GM19372 (cell line): Measurements from ENCODE around the gene LHB.

ENCODE experiments used
- ATAC-seq: cut with Tn5 transposase; IDR thresholded peaks from one replicate; pipeline ENCODE4 v1.9.1; 2021; ENCODE audit warnings: mild to moderate bottlenecking, low read depth, moderate library complexity; ENCODE audit not compliant: unreplicated experiment

Gene LHB

DNA sequence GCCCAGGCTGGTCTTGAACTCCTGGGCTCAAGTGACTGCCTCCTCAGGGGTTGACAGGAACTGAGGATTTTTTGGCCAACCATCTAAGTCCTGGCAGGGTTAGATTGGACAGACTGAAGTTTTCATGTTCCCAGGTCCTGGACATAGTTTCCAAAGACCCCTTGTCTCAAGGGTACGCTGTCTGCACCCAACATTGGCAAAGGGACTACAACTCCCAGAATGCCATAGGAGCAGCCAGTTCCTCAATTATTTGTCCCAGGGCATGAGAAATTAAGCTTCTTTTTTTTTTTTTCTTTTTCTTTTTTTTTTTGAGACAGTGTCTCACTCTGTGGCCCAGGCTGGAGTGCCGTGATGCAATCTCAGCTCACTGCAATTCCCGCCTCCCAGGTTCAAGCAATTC is 30.7 kb downstream of the LHB start:
- ATAC-seq: no peak

DNA sequence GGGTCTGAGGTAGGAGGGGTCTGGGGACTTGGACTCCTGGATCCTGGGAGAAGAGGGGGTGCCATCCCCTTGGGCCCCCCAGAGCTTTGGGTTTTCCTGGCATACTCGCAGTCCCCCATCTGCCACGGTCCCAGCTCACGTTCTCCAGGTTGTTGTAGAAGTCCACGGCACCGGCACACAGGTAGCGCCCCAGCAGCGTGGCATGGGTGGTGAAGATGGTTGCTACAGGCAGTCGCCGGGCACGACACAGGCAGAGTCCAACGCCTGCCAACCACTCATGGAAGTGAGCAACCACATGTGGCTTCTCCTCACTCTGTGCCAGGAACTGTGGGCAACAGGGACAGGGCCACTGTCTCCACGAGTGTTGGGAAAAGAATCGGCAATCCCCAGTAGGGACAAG is 31.2 kb downstream of the LHB start:
- no peak for ATAC-seq

DNA sequence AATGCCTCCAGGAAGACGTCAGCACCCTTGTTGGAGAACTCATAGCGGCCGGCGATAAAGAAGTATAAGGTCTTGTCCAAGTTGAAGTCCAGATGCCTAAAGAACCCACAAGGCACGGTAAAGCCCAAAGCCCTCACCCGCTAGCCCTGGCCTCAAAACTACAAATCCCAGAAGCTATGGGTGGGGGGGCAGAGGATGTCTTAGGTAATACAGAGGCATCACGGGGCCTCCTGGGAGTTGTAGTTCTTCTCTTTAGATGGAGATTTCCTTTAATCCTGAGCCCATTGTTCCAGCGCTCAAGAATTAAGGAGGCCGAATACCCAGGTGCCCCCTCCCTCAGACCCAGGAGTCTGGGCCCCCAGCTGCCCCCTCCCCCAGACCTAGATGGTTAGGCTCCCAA is 34.6 kb downstream of the LHB start:
- no peak for ATAC-seq

DNA sequence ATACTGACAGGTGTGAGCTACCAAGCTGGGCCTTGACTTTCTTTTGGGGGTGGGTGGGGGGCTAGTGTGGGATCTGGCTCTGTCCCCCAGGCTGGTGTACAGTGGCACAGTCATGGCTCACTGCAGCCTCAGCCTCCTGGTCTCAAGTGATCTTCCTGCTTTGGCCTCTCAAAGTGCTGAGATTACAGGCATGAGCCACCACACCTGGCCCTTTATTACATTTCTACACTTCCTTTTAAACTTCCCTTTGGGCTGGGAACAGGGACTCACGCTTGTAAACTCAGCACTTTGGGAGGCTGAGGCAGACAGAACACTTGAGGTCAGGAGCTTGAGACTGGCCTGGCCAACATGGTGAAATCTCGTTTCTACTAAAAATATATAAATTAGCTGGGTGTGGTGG is 39.8 kb downstream of the LHB start:
- ATAC-seq: no peak

DNA sequence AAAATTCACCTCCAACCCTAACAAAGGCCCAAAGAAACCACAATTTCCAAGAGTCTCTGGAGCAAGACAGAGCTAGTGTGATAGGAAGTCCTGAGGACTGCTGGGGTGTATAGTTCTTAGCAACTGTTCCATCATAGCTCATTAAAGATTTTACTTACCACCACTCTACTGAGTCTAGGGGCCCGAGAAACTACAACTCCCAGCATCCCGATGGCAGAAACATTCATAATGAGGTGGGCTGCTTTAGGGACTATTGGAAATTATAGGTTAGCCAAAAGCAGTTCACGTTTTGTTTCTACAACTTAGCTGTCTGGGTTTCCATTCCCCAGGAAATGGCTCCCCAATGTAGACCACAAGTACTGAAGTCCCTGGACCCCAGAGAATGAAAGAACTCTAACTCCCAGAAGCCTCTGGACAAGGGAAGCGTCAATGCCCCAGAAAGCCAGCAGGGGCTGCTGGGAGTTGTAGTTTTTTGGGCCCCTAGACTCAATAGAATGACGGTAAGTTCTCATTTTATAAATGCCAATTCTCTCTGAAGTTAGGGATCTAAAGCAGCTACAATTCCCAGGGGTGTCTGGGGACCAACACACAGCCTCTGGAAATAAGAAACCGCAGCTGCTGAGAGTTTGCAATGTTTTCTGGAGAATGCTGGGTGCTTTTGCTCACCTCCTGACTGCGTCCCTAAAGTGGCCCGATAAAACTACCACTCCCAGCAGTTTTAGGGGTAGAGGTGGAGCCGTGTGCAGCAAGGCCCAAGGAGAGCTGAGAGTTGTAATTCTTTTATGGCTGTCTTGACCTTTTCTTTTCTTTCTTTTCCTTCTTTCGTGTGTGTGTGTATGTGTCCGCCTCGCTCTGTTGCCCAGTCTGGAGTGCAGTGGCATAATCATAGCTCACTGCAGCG is 40.7 kb downstream of the LHB start:
- ATAC-seq: no peak

DNA sequence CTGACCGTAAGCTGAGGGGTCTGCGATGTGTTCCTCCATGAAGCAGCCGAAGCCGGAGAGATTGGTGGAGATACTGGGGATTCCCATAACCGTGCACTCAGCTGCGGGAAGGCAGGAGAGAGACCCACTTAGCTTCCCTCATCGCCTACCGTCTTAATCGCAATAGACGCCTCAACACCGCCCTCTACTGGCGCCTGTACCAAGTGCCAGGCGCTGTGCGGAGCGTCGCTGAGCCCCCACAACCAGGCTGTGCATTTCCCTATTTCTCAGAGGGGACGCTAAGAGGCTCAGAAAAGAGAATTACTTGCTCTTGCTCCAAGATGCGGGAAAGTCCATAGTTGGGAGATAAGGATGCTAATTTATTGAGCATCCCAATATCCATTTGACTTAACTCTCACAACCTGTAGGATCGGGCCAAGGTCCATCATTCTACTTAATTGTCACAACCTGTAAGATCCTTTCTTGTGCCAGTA is 45.9 kb downstream of the LHB start:
- no peak for ATAC-seq

DNA sequence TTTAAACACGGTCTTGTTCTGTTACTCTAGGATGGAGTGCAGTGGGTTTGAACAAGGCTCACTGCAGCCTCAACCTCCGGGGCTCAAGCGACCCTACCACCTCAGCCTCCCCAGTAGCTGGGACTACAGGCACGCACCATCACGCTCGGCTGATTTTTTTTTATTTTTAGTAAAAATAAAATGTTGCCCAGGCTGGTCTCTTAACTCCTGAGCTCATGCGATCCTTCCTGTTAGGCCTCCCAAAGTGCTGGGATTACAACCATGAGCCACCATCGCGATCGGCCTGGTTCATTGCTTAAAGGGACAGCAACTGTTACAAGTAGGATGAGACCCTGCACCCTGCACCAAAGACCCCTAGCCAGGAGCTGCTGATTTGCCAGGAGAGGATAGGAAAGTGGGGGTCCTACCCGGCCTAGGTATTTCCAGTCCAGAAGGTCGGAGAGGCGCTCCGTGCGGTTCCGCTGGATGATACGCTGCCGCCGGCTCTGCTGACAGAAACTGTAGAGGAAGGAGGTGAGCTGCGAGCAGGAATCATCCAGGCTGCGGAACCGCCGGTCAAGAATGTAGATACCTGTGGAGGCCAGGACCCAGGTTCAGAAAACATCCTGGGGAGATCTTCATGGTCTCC is 46.6 kb downstream of the LHB start:
- no peak for ATAC-seq

DNA sequence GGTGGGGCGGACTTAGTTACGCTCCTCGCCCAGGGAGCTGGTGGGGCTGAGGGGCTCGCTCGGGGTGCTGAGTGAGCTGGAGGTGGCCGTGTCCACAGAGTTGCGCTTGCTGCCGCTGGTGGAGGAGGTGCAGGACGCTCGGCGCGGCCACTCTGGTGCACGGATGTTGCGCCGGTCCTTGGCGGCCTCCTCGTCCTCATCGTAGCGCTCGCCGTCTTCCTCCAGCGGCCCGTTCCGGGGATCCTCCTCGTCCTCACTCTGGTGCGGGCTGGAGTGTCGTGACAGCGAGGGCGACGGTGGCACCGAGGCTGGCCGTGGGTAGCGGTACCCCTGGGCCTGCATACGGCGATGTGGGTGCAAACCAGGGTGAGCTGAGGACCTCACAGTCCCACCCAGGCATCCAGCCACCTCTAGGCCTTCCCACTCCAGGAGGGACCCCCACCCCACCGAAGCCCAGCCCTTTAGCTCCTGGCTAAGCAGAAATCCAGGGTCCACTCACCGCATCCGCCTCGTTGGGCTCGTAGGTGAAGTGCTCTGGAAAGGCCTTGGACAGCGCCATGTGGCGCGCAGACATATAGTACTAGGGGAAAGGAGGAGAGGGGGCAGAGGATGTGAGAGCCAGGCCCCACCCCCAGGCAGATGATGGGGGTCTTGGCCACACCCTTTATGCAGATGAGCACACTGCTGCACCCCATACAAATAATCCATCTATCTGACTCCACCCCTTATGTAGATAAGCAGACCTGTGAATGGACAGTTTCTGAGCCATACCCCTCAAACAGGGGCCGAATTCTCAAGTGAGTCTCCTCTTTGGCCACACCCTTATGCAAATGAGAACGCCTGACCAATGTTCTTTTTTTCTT is 47.4 kb downstream of the LHB start:
- no peak for ATAC-seq

DNA sequence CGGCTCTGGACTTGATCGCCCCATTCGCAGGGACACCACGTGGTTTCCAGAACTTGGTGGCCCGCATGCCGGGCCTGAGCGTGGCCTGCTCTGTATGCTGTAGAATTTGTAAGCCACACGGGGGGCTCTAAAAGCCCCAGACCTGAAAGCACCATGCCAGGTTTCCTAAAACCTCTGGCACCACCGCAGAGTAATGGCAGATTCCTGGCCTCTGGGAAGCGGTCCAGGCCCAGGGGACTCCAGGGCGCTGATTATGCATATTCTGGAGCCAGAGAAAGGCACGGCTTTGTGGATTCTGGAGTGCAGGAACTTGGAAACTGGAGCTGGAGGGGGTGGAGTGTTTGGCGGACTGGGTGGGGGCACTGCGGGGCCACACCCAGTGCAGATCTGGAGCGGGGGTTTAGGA is 48.1 kb downstream of the LHB start:
- ATAC-seq: no peak

DNA sequence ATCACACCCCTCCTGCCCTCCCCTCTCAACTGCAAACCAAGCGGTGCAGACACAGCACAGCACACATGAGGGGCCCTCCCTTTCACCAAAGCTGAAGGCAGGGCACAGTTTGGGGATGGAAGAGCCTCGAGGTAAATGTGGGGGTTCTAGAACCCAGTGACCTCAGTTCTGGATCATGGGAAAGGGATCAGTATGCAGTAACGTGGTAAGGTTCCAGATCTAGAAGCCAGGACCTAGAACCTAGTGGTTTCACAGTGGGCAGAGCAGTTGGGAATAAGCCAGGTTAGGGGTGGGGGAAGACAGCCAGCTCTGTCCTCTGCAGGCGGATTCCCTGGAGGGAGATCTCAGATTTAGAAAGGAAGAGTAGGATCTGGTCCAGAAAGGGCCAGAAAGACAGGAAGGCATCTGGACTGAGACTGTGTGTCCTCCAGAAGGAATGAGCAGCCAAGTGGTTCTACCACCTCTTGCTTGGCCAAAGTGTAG is 48.7 kb downstream of the LHB start:
- no peak for ATAC-seq

DNA sequence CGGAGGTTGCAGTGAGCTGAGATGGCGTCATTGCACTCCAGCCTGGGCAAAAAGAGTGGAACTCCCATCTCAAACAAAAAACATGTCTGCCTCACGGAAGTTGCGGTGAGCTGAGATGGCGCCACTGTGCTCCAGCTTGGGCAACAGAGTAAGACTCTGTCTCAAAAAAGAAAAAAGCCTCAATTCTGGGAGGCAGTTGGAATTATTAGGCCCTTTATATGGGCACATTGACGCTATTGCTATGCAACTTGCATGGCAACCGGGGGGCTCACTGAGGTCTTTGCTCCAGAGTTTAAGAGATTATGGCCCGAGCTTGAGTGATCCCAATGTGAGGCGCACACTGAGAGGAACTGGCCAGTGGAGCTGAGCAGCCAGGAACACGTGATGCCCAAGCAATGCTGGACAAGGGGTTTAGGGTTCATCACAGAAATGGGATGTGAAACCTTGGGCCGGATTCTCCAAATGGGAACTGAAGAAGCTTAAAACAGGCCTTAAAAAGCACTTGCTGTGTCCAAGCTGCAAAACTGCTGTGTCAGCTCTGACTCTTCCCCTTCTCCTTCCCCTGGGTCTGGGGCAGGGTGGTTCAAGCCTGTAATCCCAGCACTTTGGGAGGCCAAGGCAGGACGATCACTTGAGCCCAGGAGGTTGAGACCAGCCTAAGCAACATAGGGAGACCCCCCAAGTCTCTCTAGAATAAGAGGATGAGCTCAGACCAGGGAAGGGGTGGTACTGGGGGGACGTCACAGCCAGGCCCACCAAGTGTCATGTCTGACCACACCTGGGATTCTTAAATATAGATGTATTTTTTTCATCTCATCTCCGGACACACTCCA is 49.3 kb downstream of the LHB start:
- no peak for ATAC-seq

DNA sequence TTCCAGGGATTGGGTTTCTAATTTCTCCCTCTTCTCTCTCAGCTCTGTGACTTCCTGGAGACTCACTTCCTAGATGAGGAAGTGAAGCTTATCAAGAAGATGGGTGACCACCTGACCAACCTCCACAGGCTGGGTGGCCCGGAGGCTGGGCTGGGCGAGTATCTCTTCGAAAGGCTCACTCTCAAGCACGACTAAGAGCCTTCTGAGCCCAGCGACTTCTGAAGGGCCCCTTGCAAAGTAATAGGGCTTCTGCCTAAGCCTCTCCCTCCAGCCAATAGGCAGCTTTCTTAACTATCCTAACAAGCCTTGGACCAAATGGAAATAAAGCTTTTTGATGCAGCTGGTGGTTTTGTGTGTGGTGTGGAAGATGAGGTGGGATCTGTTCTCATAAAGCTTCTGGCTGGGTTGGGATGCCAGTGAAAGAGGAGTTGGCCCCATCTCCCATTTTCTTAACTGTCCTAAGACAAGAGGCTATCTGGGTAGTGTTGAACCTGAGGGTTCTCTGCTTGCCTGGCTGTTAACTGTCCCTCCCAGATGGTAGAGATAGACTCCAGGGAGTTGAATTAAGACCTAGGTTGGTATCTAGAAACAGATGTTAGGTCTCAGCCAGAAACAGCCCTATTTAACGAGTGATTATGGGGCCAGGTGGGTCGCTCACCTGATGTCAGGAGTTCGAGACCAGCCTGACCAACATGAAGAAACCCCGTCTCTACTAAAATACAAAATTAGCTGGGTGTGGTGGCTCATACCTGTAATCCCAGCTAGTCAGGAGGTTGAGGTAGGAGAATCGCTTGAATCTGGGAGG is 50.1 kb downstream of the LHB start:
- ATAC-seq: no peak
